ENCODE measurements around the gene SELENOM. TPM values are rescaled to one million over a fixed set of nuclear protein-coding genes. Genes with fewer than 3 reads are reported as not detected.

The SELENOM gene
- total RNA-seq, 2 experiments from 2014 or later = 2.1 to 2.2 TPM

- H3K27me3 Mint-ChIP-seq = peaks cover 2% of the 10 kb centered on the region
- H3K4me1 Mint-ChIP-seq = peaks cover 11% of the 10 kb centered on the region
- POLR2A ChIA-PET = no interaction called here
- H3K4me3 Mint-ChIP-seq = no peak overlapping the region
- peak overlapping the region; percentile 9 for H3K27ac Mint-ChIP-seq
- CTCF ChIA-PET = interaction anchor here (0.6 to 1.3 kb wide), 3 partner anchors 9 to 222 kb away, joined by 3 to 4 read pairs (median 3); no protein-coding TSS in a partner anchor
- H3K9me3 Mint-ChIP-seq = peaks cover 7% of the 10 kb centered on the region
- H3K36me3 Mint-ChIP-seq (ENCODE audit: low read depth) = no peaks in the 10 kb centered on the region
- no peak for DNase-seq
Measured at GRCh38 chr22:31141551-31141950, 34.2 kb upstream of the SELENOM start.

GRCh38 chr22:31140746-31141145 lies 33.4 kb upstream of the SELENOM start:
- no peaks in the 10 kb centered on the region for H3K36me3 Mint-ChIP-seq (ENCODE audit: low read depth)

DNA sequence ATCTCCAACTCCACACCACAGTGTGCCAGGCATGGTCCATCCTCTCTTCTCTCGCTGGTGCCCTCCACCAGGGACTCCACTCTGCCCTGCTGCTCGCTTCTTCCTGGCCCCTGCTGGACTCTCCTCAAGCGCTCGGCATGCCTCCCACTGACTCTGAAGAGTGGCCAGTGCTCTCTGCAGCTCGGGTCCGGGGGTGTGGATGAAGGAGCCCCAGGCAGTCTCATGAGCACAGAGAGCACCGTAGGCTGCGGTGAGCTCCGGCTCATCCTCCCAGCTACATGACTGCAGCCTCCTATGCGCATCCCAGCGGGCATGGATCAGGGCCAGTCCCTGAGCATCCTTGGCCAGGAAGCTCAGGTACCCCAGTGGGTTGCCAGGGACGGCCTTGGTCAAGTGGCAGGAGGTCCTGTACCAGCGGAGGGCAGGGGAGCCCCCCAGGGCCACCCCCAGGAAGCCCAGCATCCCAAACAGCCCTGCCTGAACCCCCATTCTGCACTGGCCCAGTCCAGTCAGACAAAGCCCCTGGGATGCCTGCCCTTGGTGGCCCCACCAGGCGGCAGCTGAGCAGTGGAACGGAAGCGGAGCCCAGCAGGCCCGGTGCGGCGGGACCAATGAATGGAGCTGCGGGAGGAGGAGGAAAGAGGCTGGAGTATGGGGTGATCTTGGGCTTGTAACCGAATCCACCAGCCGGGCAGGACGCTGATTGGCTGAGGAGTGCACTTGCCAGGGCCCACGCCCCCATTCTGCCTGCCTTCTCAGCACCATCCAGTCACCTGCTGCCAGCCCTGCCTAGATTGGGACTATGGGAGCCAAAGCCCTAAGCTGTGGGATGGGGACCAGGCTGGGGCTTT lies 32.7 kb upstream of the SELENOM start, which contains the start of gene PLA2G3:
Gene PLA2G3 (minus strand): TSS at position 643 of the 851 bp plus-strand sequence. CDS start 154 bp downstream, at position 489.
- H3K9me3 Mint-ChIP-seq = peaks cover 6% of the 10 kb centered on the region
- DNase-seq = no peak
- H3K4me1 Mint-ChIP-seq = peaks cover 11% of the 10 kb centered on the region
- POLR2A ChIA-PET = no interaction called here
- CTCF ChIA-PET = interaction anchor here (1.3 to 1.5 kb wide), 2 partner anchors 11 to 12 kb away, joined by 3 to 4 read pairs; no protein-coding TSS in a partner anchor
- peaks cover 2% of the 10 kb centered on the region for H3K27me3 Mint-ChIP-seq
- no peak within 1 kb of the TSS for H3K27ac Mint-ChIP-seq
- H3K36me3 Mint-ChIP-seq (ENCODE audit: low read depth) = no peaks in the 10 kb centered on the region
- no peak within 1 kb of the TSS for H3K4me3 Mint-ChIP-seq

More at GRCh38 chr22:31140746-31141145, 33.4 kb upstream of the SELENOM start:
- Mint-ChIP-seq H3K27ac (no peak overlapping the region), H3K27me3 (peaks cover 2% of the 10 kb centered on the region), H3K4me1 (peaks cover 11% of the 10 kb centered on the region), H3K4me3 (no peak overlapping the region), H3K9me3 (peaks cover 7% of the 10 kb centered on the region)
- ChIA-PET POLR2A (no interaction called here), CTCF (interaction anchor here (1.3 to 1.5 kb wide), 2 partner anchors 10 to 13 kb away, joined by 3 to 4 read pairs; no protein-coding TSS in a partner anchor)
- DNase-seq = no peak

DNA sequence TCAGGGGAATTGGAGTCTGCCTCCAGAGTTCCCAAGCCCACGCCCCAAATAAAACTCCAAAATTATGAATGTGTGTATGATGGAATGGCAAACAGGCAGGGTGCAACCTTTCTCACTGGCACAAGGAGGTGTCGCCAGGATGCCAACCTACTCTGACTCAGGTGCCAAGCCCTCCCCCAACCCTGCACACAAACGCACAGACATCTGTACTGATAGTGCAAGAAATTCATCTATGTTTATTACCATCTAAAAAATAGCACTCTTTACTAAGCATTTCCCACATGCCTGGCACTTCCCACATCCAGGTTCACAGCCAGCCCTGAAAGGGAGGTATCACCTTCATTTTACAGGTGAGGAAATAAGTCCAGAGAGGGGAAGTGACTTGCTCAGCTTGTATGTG lies 31.7 kb upstream of the SELENOM start:
- Mint-ChIP-seq H3K9me3 (no peaks in the 10 kb centered on the region), H3K27ac (no peak overlapping the region), H3K36me3 (ENCODE audit: low read depth) (no peaks in the 10 kb centered on the region), H3K27me3 (peaks cover 2% of the 10 kb centered on the region), H3K4me1 (peaks cover 2% of the 10 kb centered on the region), H3K4me3 (no peak overlapping the region)
- no peak for DNase-seq
- ChIA-PET POLR2A (no interaction called here), CTCF (no interaction called here)

DNA sequence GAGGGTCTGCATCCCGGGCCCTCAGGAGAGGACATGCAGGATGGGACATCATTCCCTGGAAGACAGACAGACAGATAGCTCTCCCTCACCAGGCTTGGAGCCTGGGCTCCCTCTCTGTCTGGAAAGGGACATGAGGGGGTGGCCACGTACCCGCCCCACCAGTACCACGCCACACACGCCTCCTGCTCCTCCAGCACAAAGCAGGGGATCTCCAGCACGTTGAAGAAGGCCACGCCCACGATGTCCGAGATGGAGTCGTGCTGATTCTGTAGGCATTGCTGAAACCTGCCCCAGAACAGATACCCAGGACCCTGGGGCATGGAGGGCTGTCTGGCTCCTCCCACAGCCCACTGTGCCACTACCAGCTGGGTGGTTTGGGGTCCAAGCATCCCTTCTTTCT lies 30.8 kb upstream of the SELENOM start:
- CTCF ChIA-PET = interaction anchor here (0.8 kb wide), 1 partner anchor 53 kb away, joined by 3 read pairs; no protein-coding TSS in a partner anchor
- POLR2A ChIA-PET = no interaction called here
- Mint-ChIP-seq H3K27me3 (no peaks in the 10 kb centered on the region), H3K4me1 (no peaks in the 10 kb centered on the region), H3K36me3 (ENCODE audit: low read depth) (no peaks in the 10 kb centered on the region), H3K27ac (no peak overlapping the region), H3K9me3 (no peaks in the 10 kb centered on the region), H3K4me3 (no peak overlapping the region)
- no peak for DNase-seq

GRCh38 chr22:31137721-31138120 lies 30.4 kb upstream of the SELENOM start:
- DNase-seq = no peak
- ChIA-PET POLR2A (no interaction called here), CTCF (interaction anchor here (0.8 kb wide), 1 partner anchor 53 kb away, joined by 3 read pairs; no protein-coding TSS in a partner anchor)
- Mint-ChIP-seq H3K36me3 (ENCODE audit: low read depth) (no peaks in the 10 kb centered on the region), H3K27ac (no peak overlapping the region), H3K4me3 (no peak overlapping the region), H3K4me1 (no peaks in the 10 kb centered on the region), H3K27me3 (no peaks in the 10 kb centered on the region), H3K9me3 (no peaks in the 10 kb centered on the region)

GRCh38 chr22:31136711-31137110 lies 29.3 kb upstream of the SELENOM start:
- Mint-ChIP-seq H3K27me3 (no peaks in the 10 kb centered on the region), H3K36me3 (ENCODE audit: low read depth) (no peaks in the 10 kb centered on the region), H3K4me3 (no peak overlapping the region)

DNA sequence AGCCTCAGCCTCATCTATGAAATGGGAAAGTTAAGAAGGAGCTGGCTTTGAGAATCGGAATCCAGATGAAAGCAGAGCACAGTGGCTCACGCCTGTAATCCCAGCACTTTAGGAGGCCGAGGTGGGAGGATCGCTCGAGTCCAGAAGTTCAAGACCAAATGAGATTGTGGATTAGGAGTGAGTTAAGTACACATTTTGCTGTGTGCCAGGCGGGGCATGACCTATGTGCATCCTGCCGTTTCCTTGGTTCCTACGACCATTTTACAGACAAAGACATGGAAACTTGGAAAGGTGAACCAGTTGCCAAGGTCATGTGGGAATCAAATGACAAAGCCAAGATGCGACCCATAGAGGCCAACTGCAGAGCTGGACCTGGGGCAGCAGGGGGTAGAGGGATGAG lies 28.8 kb upstream of the SELENOM start:
- no peaks in the 10 kb centered on the region for H3K4me1 Mint-ChIP-seq
- no peaks in the 10 kb centered on the region for H3K27me3 Mint-ChIP-seq
- no peaks in the 10 kb centered on the region for H3K9me3 Mint-ChIP-seq
- no peak overlapping the region for H3K4me3 Mint-ChIP-seq
- ChIA-PET POLR2A (no interaction called here), CTCF (interaction anchor here (0.6 kb wide), 1 partner anchor 267 kb away, joined by 3 read pairs; no protein-coding TSS in a partner anchor)
- DNase-seq = no peak
- no peaks in the 10 kb centered on the region for H3K36me3 Mint-ChIP-seq (ENCODE audit: low read depth)
- no peak overlapping the region for H3K27ac Mint-ChIP-seq

More at GRCh38 chr22:31136711-31137110, 29.3 kb upstream of the SELENOM start:
- H3K27ac Mint-ChIP-seq = no peak overlapping the region
- POLR2A ChIA-PET = no interaction called here
- no peaks in the 10 kb centered on the region for H3K4me1 Mint-ChIP-seq
- no peaks in the 10 kb centered on the region for H3K9me3 Mint-ChIP-seq
- CTCF ChIA-PET = no interaction called here
- no peak for DNase-seq

- Mint-ChIP-seq H3K9me3 (no peaks in the 10 kb centered on the region), H3K27ac (no peak overlapping the region), H3K36me3 (ENCODE audit: low read depth) (no peaks in the 10 kb centered on the region), H3K4me3 (no peak overlapping the region), H3K4me1 (no peaks in the 10 kb centered on the region), H3K27me3 (no peaks in the 10 kb centered on the region)
- POLR2A ChIA-PET = interaction anchor here (0.6 kb wide), 1 partner anchor 24 kb away, joined by 3 read pairs; no protein-coding TSS in a partner anchor
- no peak for DNase-seq
- CTCF ChIA-PET = interaction anchor here (0.6 kb wide), 1 partner anchor 268 kb away, joined by 3 read pairs; no protein-coding TSS in a partner anchor
Measured at GRCh38 chr22:31135706-31136105, 28.3 kb upstream of the SELENOM start.

DNA sequence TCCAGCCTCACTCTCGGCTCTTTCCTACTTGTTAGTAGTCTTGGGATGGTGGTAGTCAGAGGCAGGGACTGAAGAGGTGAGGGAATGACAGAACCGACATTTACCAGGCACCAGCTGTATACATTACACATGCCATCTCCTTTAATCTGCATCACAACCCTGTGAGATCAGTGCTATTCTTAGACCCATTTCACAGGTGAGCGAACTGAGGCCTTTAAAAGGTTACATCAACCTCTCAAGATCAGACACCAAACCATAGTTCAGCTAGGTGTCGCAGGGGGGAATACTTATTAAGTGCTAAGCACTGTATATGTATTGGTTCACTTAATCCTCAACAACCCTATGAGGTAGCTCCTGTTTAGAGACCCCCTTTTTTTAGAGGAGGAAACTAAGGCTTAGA lies 27.3 kb upstream of the SELENOM start:
- no peaks in the 10 kb centered on the region for H3K27me3 Mint-ChIP-seq
- no peaks in the 10 kb centered on the region for H3K9me3 Mint-ChIP-seq
- no peak overlapping the region for H3K4me3 Mint-ChIP-seq
- H3K27ac Mint-ChIP-seq = no peak overlapping the region
- ChIA-PET POLR2A (no interaction called here), CTCF (interaction anchor here (1.1 kb wide), 1 partner anchor 139 kb away, joined by 3 read pairs; no protein-coding TSS in a partner anchor)
- no peaks in the 10 kb centered on the region for H3K36me3 Mint-ChIP-seq (ENCODE audit: low read depth)
- no peaks in the 10 kb centered on the region for H3K4me1 Mint-ChIP-seq
- no peak for DNase-seq

- CTCF ChIA-PET = interaction anchor here (1.1 kb wide), 1 partner anchor 140 kb away, joined by 3 read pairs; no protein-coding TSS in a partner anchor
- H3K4me3 Mint-ChIP-seq = no peak overlapping the region
- H3K27ac Mint-ChIP-seq = no peak overlapping the region
- H3K27me3 Mint-ChIP-seq = no peaks in the 10 kb centered on the region
- no peaks in the 10 kb centered on the region for H3K36me3 Mint-ChIP-seq (ENCODE audit: low read depth)
- POLR2A ChIA-PET = no interaction called here
- H3K4me1 Mint-ChIP-seq = no peaks in the 10 kb centered on the region
- DNase-seq = no peak
- H3K9me3 Mint-ChIP-seq = no peaks in the 10 kb centered on the region
Measured at GRCh38 chr22:31133911-31134310, 26.5 kb upstream of the SELENOM start.

GRCh38 chr22:31130873-31131272 lies 23.5 kb upstream of the SELENOM start:
- no peak overlapping the region for H3K4me3 Mint-ChIP-seq

DNA sequence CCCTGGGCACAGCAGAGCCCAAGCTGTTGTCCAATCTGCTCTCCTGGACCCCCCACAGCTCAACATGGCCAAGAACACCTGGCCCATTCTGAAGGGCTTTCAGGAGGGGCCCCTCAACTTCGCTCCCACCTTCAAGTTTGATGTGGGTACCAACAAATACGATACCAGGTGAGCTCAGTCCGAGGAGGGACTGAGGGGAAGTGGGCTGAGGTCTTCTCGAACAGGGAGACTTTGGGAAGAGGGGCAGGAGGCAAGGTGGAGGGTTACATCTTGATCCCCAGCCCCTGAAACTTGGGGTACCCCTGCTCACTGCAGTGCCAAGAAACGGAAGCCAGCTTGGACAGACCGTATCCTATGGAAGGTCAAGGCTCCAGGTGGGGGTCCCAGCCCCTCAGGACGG lies 20.8 kb upstream of the SELENOM start:
- ChIA-PET POLR2A (no interaction called here), CTCF (interaction anchor here (1.0 to 1.5 kb wide), 2 partner anchors 12 to 14 kb away, joined by 3 read pairs; partner anchors contain the start of gene PLA2G3)
- H3K4me3 Mint-ChIP-seq = no peak overlapping the region
- no peak overlapping the region for H3K27ac Mint-ChIP-seq
- no peak for DNase-seq
- no peaks in the 10 kb centered on the region for H3K9me3 Mint-ChIP-seq
- H3K36me3 Mint-ChIP-seq (ENCODE audit: low read depth) = no peaks in the 10 kb centered on the region
- no peaks in the 10 kb centered on the region for H3K4me1 Mint-ChIP-seq
- no peaks in the 10 kb centered on the region for H3K27me3 Mint-ChIP-seq

More at GRCh38 chr22:31130873-31131272, 23.5 kb upstream of the SELENOM start:
- no peaks in the 10 kb centered on the region for H3K9me3 Mint-ChIP-seq
- H3K4me1 Mint-ChIP-seq = no peaks in the 10 kb centered on the region
- no peak for DNase-seq
- CTCF ChIA-PET = no interaction called here
- no peaks in the 10 kb centered on the region for H3K36me3 Mint-ChIP-seq (ENCODE audit: low read depth)
- H3K27me3 Mint-ChIP-seq = no peaks in the 10 kb centered on the region
- H3K27ac Mint-ChIP-seq = no peak overlapping the region
- POLR2A ChIA-PET = no interaction called here
